Nephron progenitor cell (in vitro differentiated cells): ENCODE data around the gene FAM13A.
"Not testable (repeated sequence)": the region's sequence is repeated elsewhere in the genome, so short reads cannot be mapped to it uniquely, and the experiment has no call there.

Source experiments
- DNase-seq: peaks from one replicate; pipeline ENCODE4 v3.0.0; 2021
- H3K27ac Mint-ChIP-seq: 2 replicates; pipeline ENCODE4 v1.8.0; 2021; ENCODE audit warnings: mild to moderate bottlenecking, moderate library complexity, mixed read lengths
- H3K27me3 Mint-ChIP-seq: 2 replicates; pipeline ENCODE4 v1.8.0; 2021; ENCODE audit warnings: mild to moderate bottlenecking, low read depth, mixed read lengths; ENCODE audit not compliant: poor library complexity
- H3K36me3 Mint-ChIP-seq: 2 replicates; pipeline ENCODE4 v1.8.0; 2021; ENCODE audit warnings: low read depth, mixed read lengths
- H3K4me1 Mint-ChIP-seq: 2 replicates; pipeline ENCODE4 v1.8.0; 2021; ENCODE audit warnings: mixed read lengths
- H3K4me3 Mint-ChIP-seq: 2 replicates; pipeline ENCODE4 v1.8.0; 2021; ENCODE audit warnings: mild to moderate bottlenecking, moderate library complexity, mixed read lengths
- H3K9me3 Mint-ChIP-seq: 2 replicates; pipeline ENCODE4 v1.8.0; 2021; ENCODE audit warnings: mild to moderate bottlenecking, moderate library complexity, mixed read lengths
- CTCF ChIP-seq: fragments of 200-600 bp; sonication (generic); IDR thresholded peaks from 2 replicates; pipeline ENCODE4 v1.5.0; 2021; ENCODE audit warnings: antibody characterized with exemption

FAM13A gene

GRCh38 chr4:88857588-88857987 is 199.4 kb downstream of the FAM13A start:
- H3K4me3 Mint-ChIP-seq = no peak overlapping the region
- peaks cover 12% of the 10 kb centered on the region for H3K36me3 Mint-ChIP-seq
- peaks cover 2% of the 10 kb centered on the region for H3K27me3 Mint-ChIP-seq
- H3K9me3 Mint-ChIP-seq = no peaks in the 10 kb centered on the region
- TF ChIP-seq CTCF = no peak
- no peak for DNase-seq
- H3K4me1 Mint-ChIP-seq = peaks cover 23% of the 10 kb centered on the region
- no peak overlapping the region for H3K27ac Mint-ChIP-seq

GRCh38 chr4:88854481-88854880 is 202.5 kb downstream of the FAM13A start:
- peaks cover 2% of the 10 kb centered on the region for H3K27me3 Mint-ChIP-seq
- TF ChIP-seq CTCF = no peak
- H3K4me3 Mint-ChIP-seq = no peak overlapping the region
- peaks cover 13% of the 10 kb centered on the region for H3K4me1 Mint-ChIP-seq
- no peak overlapping the region for H3K27ac Mint-ChIP-seq
- DNase-seq = no peak
- peaks cover 23% of the 10 kb centered on the region for H3K36me3 Mint-ChIP-seq
- H3K9me3 Mint-ChIP-seq = no peaks in the 10 kb centered on the region

GRCh38 chr4:88853583-88853982 is 203.4 kb downstream of the FAM13A start:
- H3K4me3 Mint-ChIP-seq, H3K4me1 Mint-ChIP-seq, H3K27ac Mint-ChIP-seq, DNase-seq, H3K27me3 Mint-ChIP-seq, H3K9me3 Mint-ChIP-seq: not testable (repeated sequence)
- peaks cover 32% of the 10 kb centered on the region for H3K36me3 Mint-ChIP-seq

GRCh38 chr4:88846206-88846790 is 210.7 kb downstream of the FAM13A start:
- Mint-ChIP-seq H3K4me3 (no peak overlapping the region), H3K9me3 (no peaks in the 10 kb centered on the region), H3K36me3 (peaks cover 42% of the 10 kb centered on the region), H3K27ac (peak overlapping the region; percentile 1), H3K4me1 (peaks cover 4% of the 10 kb centered on the region), H3K27me3 (no peaks in the 10 kb centered on the region)
- DNase-seq = no peak
- TF ChIP-seq CTCF = no peak

GRCh38 chr4:88843067-88843685 is 213.8 kb downstream of the FAM13A start:
- Mint-ChIP-seq H3K36me3 (peaks cover 44% of the 10 kb centered on the region), H3K27me3 (no peaks in the 10 kb centered on the region), H3K4me3 (no peak overlapping the region), H3K27ac (no peak overlapping the region), H3K4me1 (peaks cover 4% of the 10 kb centered on the region), H3K9me3 (no peaks in the 10 kb centered on the region)
- TF ChIP-seq CTCF = no peak
- no peak for DNase-seq

GRCh38 chr4:88841635-88842034 is 215.3 kb downstream of the FAM13A start:
- H3K36me3 Mint-ChIP-seq = peaks cover 46% of the 10 kb centered on the region
- DNase-seq = no peak
- peaks cover 4% of the 10 kb centered on the region for H3K4me1 Mint-ChIP-seq
- H3K27ac Mint-ChIP-seq = no peak overlapping the region
- TF ChIP-seq CTCF = no peak
- H3K27me3 Mint-ChIP-seq = no peaks in the 10 kb centered on the region
- H3K4me3 Mint-ChIP-seq = no peak overlapping the region
- no peaks in the 10 kb centered on the region for H3K9me3 Mint-ChIP-seq
